ENCODE measurements around the gene ALOX12B. TPM values are rescaled to one million over a fixed set of nuclear protein-coding genes. Genes with fewer than 3 reads are reported as not detected.

The ALOX12B gene
- polyA plus RNA-seq (ENCODE audit: insufficient read length in 4 of 4): under 1 TPM; 0.65 to 0.99 (median 0.75) TPM

GRCh38 chr17:8087075-8087951 is at the start of gene ALOX12B:
TSS of gene ALOX12B (minus strand) at chr17:8087716. CDS start at chr17:8087442, 274 bp downstream.
- DNase-seq (ENCODE audit: low read depth in 4 of 4, low spot score in 2 of 4): no peak

- DNase-seq (ENCODE audit: low read depth in 4 of 4, low spot score in 2 of 4): no peak
These were observed 46.4 kb upstream of the ALOX12B start for GRCh38 chr17:8133941-8134340.

GRCh38 chr17:8133399-8133798 is 45.9 kb upstream of the ALOX12B start:
- DNase-seq (ENCODE audit: low read depth in 4 of 4, low spot score in 2 of 4): no peak

- DNase-seq (ENCODE audit: low read depth in 4 of 4, low spot score in 2 of 4): no peak
These were observed 44.4 kb upstream of the ALOX12B start for GRCh38 chr17:8131844-8132441.

GRCh38 chr17:8128125-8128784 is 40.7 kb upstream of the ALOX12B start:
- no peak for DNase-seq (ENCODE audit: low read depth in 4 of 4, low spot score in 2 of 4)

GRCh38 chr17:8126491-8127066 is 39.1 kb upstream of the ALOX12B start:
- DNase-seq (ENCODE audit: low read depth in 4 of 4, low spot score in 2 of 4): peak in 2 of 4 donors; percentile 16 to 59

- DNase-seq (ENCODE audit: low read depth in 4 of 4, low spot score in 2 of 4): peak in 1 of 4 donors; percentile 19
These were observed 38.5 kb upstream of the ALOX12B start for GRCh38 chr17:8125947-8126490.

GRCh38 chr17:8125154-8125946 is 37.8 kb upstream of the ALOX12B start:
- peak in 1 of 4 donors; percentile 45 for DNase-seq (ENCODE audit: low read depth in 4 of 4, low spot score in 2 of 4)

GRCh38 chr17:8124350-8125153 is 37.0 kb upstream of the ALOX12B start:
- no peak for DNase-seq (ENCODE audit: low read depth in 4 of 4, low spot score in 2 of 4)

- DNase-seq (ENCODE audit: low read depth in 4 of 4, low spot score in 2 of 4): no peak
These were observed 36.3 kb upstream of the ALOX12B start, which contains the start of gene HES7 for GRCh38 chr17:8123695-8124349. TSS of gene HES7 (minus strand) at chr17:8124106. CDS start at chr17:8124084, 22 bp downstream.

- DNase-seq (ENCODE audit: low read depth in 4 of 4, low spot score in 2 of 4): peak in 1 of 4 donors; percentile 17
These were observed 35.6 kb upstream of the ALOX12B start for GRCh38 chr17:8122924-8123694.

- peak in 1 of 4 donors; percentile 11 for DNase-seq (ENCODE audit: low read depth in 4 of 4, low spot score in 2 of 4)
These were observed 35.0 kb upstream of the ALOX12B start for GRCh38 chr17:8122422-8122923.

- DNase-seq (ENCODE audit: low read depth in 4 of 4, low spot score in 2 of 4): peak in 1 of 4 donors; percentile 6
These were observed 34.3 kb upstream of the ALOX12B start for GRCh38 chr17:8121681-8122421.

GRCh38 chr17:8121407-8121680 is 33.8 kb upstream of the ALOX12B start:
- no peak for DNase-seq (ENCODE audit: low read depth in 4 of 4, low spot score in 2 of 4)

GRCh38 chr17:8120520-8121406 is 33.2 kb upstream of the ALOX12B start:
- DNase-seq (ENCODE audit: low read depth in 4 of 4, low spot score in 2 of 4): no peak

Data from left renal cortex interstitium (tissue), 4 donors.